ENCODE measurements around the gene CATSPER4.

CATSPER4 gene

DNA sequence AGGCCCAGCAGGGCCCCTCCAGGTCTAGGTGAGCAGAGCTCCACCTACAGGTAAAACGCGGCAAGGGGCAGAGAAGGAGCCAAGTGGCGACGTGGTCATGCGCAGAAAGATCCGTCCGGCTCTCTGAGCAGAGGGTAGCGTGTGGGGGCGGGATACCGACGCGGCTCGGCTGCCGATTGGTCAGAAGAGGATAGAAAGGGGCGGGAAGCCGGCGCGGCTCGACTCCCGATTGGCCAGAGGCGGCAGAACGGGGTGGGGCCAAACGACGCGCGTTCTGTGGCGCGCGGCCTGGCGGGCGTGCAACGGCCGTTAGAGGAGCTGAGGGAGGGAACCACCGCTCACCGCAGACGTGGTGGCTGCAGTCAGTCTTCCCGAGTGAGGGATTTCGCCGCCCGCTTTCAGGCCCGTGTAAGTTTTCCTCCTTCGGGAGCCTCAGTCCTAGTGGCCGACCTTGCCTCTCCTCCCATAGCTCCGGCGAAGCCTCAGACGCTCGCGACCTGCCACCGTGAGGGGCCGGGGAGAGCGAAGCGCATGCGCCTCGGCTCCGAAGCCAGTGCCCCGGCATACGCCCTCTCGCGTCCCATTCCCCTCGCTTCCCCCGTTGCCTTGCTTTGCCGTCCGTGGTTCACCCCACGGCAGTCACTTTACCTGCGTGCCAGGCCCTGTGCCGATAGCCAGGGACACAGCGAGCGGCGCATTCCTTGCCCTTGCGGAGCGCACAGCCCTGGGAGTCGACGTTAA lies 43.7 kb downstream of the CATSPER4 start, which contains the start of gene CEP85:
CEP85 (plus strand) TSS at position 298 of the 741 bp plus-strand sequence. CDS start 5,584 bp downstream, outside the sequence.
- peak within 1 kb of the TSS; percentile 86 for H3K4me3 ChIP-seq (ENCODE audit: low read length)
- TF ChIP-seq ZNF274 (IDR thresholded peaks at IDR 0.05; ENCODE audit: low read depth, low read length): no peak

GRCh38 chr1:26234644-26235370 lies 44.4 kb downstream of the CATSPER4 start:
- TF ChIP-seq ZNF274 (IDR thresholded peaks at IDR 0.05; ENCODE audit: low read depth, low read length): no peak
- peak overlapping the region; percentile 86 for H3K4me3 ChIP-seq (ENCODE audit: low read length)

GRCh38 chr1:26237230-26237966 lies 47.0 kb downstream of the CATSPER4 start:
- no peak for TF ChIP-seq ZNF274 (IDR thresholded peaks at IDR 0.05; ENCODE audit: low read depth, low read length)
- no peak overlapping the region for H3K4me3 ChIP-seq (ENCODE audit: low read length)

DNA sequence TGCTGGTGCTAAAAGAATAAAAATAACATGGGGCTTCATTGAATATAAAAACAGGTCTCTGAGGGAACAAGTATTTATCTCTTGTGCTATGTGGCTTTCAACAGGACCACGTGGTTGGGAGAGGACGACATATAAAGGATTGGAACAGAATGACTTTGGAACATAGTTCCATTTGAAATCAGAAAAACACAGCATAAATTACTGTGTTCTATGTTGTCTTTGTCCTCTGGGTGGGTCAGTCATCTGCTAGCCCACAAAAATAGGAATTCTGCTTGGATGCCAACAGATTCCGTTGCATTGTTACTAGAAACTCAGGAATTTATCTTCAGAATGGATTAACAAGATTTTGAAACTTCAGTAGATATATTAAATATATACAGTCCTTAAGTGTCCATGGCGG lies 49.5 kb downstream of the CATSPER4 start:
- no peak for TF ChIP-seq ZNF274 (IDR thresholded peaks at IDR 0.05; ENCODE audit: low read depth, low read length)
- H3K4me3 ChIP-seq (ENCODE audit: low read length): no peak overlapping the region

Measured in GM08714 (cell line).